K562 (cell line): Measurements from ENCODE around the gene PPY. TPM values are rescaled to one million over a fixed set of nuclear protein-coding genes. Genes with fewer than 3 reads are reported as not detected.

ENCODE experiments used
- ATAC-seq: fragments of 200-7000 bp; cut with Tn5 transposase; 3 replicates; pipeline ENCODE4 v1.9.1; 2020; ENCODE audit warnings: moderate library complexity
- BruUV-seq: library from RNA; stranded (reverse); fragments of 400-500 nt; replicated peaks from 2 replicates; lab custom pipeline; 2021; lab: Mats Ljungman, UMichigan
- CTCF ChIA-PET: fragments of 300-600 bp; formaldehyde crosslinking; extraction: SDS; loops from one replicate; lab custom pipeline; 2021; ENCODE audit warnings: low intra/inter-chr PET ratio; lab: Yijun Ruan, JAX
- POLR2A ChIA-PET: fragments of 300-600, 350-650 bp; sonication (Branson Sonifier 250); formaldehyde crosslinking; extraction: SDS; loops from one replicate; lab custom pipeline; 2021; ENCODE audit warnings: antibody characterized with exemption, inconsistent platforms; lab: Yijun Ruan, JAX
- DNase-seq, 4 experiments: peaks; one replicate each; pipeline versions ENCODE4 v3.0.0 to v3.0.0-alpha.2; 2011 to 2018; ENCODE audit warnings: low spot score in 3 of 4, mixed read lengths in 3 of 4; ENCODE audit errors: extremely low read depth in 1 of 4
- FAIRE-seq: peaks from 2 replicates; lab custom pipeline; 2011; peaks lifted over from hg19 to GRCh38; lab: Jason Lieb, UNC
- H2AFZ ChIP-seq: 2 replicates; pipeline ENCODE4 v1.6.0; 2011; ENCODE audit warnings: low read depth, low read length, control low read depth, inconsistent platforms
- H3K27ac ChIP-seq: fragments of 200-600 bp; 3 replicates; pipeline ENCODE4 v1.8.0; 2011; ENCODE audit warnings: low read depth, mild to moderate bottlenecking, control low read depth, inconsistent platforms, low read length, moderate library complexity, mixed read lengths; ENCODE audit errors: extremely low read depth
- H3K27me3 ChIP-seq, 2 experiments: fragments of 300-600 bp in 1 of 2; 2 replicates in 1 of 2; 3 replicates in 1 of 2; pipeline versions ENCODE4 v1.6.0 to v1.8.0; 2011; ENCODE audit warnings: inconsistent platforms in 2 of 2, low read length in 2 of 2, mild to moderate bottlenecking in 1 of 2, mixed read lengths in 1 of 2, moderate library complexity in 1 of 2; ENCODE audit not compliant: control insufficient read depth in 2 of 2, insufficient read depth in 2 of 2
- H3K36me3 ChIP-seq: fragments of 300-600 bp; 3 replicates; pipeline ENCODE4 v1.8.0; 2011; ENCODE audit warnings: mild to moderate bottlenecking, low read length, inconsistent platforms; ENCODE audit not compliant: control insufficient read depth, insufficient read depth
- H3K4me1 ChIP-seq, 2 experiments: fragments of 200-600 bp in 1 of 2; replicated peaks in 1 of 2; 2 replicates in 1 of 2; 3 replicates in 1 of 2; pipeline versions ENCODE4 v1.5.1 to v1.8.0; 2011; ENCODE audit warnings: inconsistent platforms in 2 of 2, low read length in 2 of 2, mild to moderate bottlenecking in 1 of 2, mixed read lengths in 1 of 2, moderate library complexity in 1 of 2; ENCODE audit not compliant: control insufficient read depth in 2 of 2, insufficient read depth in 2 of 2
- H3K4me2 ChIP-seq: 2 replicates; pipeline ENCODE4 v1.6.1; 2011; ENCODE audit warnings: low read length, control low read depth, inconsistent platforms, mixed read lengths; ENCODE audit not compliant: insufficient read depth
- H3K4me3 ChIP-seq: fragments of 200-600 bp; sonication (generic), shearing (Covaris generic); 2 replicates; pipeline ENCODE4 v1.5.1; 2016; ENCODE audit warnings: control low read depth, inconsistent platforms
- H3K79me2 ChIP-seq: fragments of 200-600 bp; 3 replicates; pipeline ENCODE4 v1.8.0; 2011; ENCODE audit warnings: low read length, inconsistent platforms; ENCODE audit not compliant: control insufficient read depth, insufficient read depth
- H3K9ac ChIP-seq, 2 experiments: 2 replicates each; pipeline versions ENCODE4 v1.6.0 to v1.6.1; 2011; ENCODE audit warnings: low read depth in 2 of 2, low read length in 2 of 2, control low read depth in 1 of 2, inconsistent platforms in 1 of 2, mild to moderate bottlenecking in 1 of 2, mixed read lengths in 1 of 2; ENCODE audit not compliant: insufficient read depth in 1 of 2
- H3K9me1 ChIP-seq: one replicate; pipeline ENCODE4 v1.6.0; 2011; ENCODE audit warnings: inconsistent platforms, mild to moderate bottlenecking, low read length, moderate library complexity; ENCODE audit not compliant: control insufficient read depth, insufficient read depth
- H3K9me3 ChIP-seq: replicated peaks from 2 replicates; pipeline ENCODE4 v1.5.1; 2011; ENCODE audit warnings: low read depth, low read length, inconsistent platforms; ENCODE audit not compliant: control insufficient read depth, insufficient read depth
- H4K20me1 ChIP-seq: replicated peaks from 2 replicates; pipeline ENCODE4 v1.6.1; 2011; ENCODE audit warnings: low read length, inconsistent platforms, mixed read lengths; ENCODE audit not compliant: control insufficient read depth, insufficient read depth
- CREB3 ChIP-seq: fragments of 450-650 bp; conservative IDR thresholded peaks from 2 replicates; pipeline ENCODE4 v1.6.1; 2016; ENCODE audit warnings: missing genetic modification characterization, low read depth, mild to moderate bottlenecking, missing compliant biosample characterization, moderate library complexity
- NFIC ChIP-seq: fragments of 450-650 bp; IDR thresholded peaks from 2 replicates; pipeline ENCODE4 v1.6.1; 2017; ENCODE audit warnings: mild to moderate bottlenecking, inconsistent platforms
- NR4A1 ChIP-seq, 2 experiments: fragments of 250-450 bp in 1 of 2; fragments of 450-650 bp in 1 of 2; sonication (Bioruptor Pico) in 1 of 2; IDR thresholded peaks; 2 replicates each; pipeline versions ENCODE4 v1.4.0 to v1.6.1; 2016 to 2020; ENCODE audit warnings: mild to moderate bottlenecking in 2 of 2, missing compliant biosample characterization in 1 of 2, missing genetic modification characterization in 1 of 2, moderate library complexity in 1 of 2
- RERE ChIP-seq: sonication (generic); formaldehyde crosslinking; IDR thresholded peaks from 2 replicates; pipeline ENCODE4 v1.8.0; 2023; ENCODE audit warnings: missing genetic modification reagents, mild to moderate bottlenecking, borderline replicate concordance
- RFX7 ChIP-seq: fragments of 250-450 bp; sonication (Bioruptor Pico); IDR thresholded peaks from 2 replicates; pipeline ENCODE4 v1.5.1; 2021; ENCODE audit warnings: mild to moderate bottlenecking
- ZNF431 ChIP-seq: sonication (generic); formaldehyde crosslinking; IDR thresholded peaks from 2 replicates; pipeline ENCODE4 v1.8.0; 2022; ENCODE audit warnings: mild to moderate bottlenecking, missing genetic modification reagents
- WGBS: fragments of 100-300 bp; shearing (Covaris generic); methylation state at CpG from one replicate; pipeline ENCODE4 v1.1.6; 2016; ENCODE audit warnings: low coverage, mixed read lengths; ENCODE audit not compliant: insufficient coverage; ENCODE audit errors: missing lambda C conversion rate; 5-methylcytosine and 5-hydroxymethylcytosine counted together
- in situ Hi-C: fragments of 300-500 bp; cut with MboI; formaldehyde crosslinking; loops from 4 replicates; pipeline ENCODE4 v1.15.0; 2018; ENCODE audit warnings: inconsistent platforms, mixed read lengths
- intact Hi-C: fragments of 100-400 bp; cut with micrococcal nuclease; formaldehyde crosslinking; loops from 2 replicates; pipeline ENCODE4 v1.14.2; 2022
- polyA plus RNA-seq, 8 experiments: library from polyadenylated mRNA; depleted of rRNA in 4 of 8; stranded (reverse) in 5 of 8; unstranded in 3 of 8; fragments of >200 nt; fragmentation: Nextera tagmentation in 2 of 8; fragmentation: Illumina TruSeq in 1 of 8; extraction: Ambion mirVana in 2 of 8; extraction: Trizol in 1 of 8; gene quantifications; 2 replicates each; pipeline versions ENCODE4 v1.2.1 to v1.2.3, GENCODE V29; 2011 to 2014; ENCODE audit warnings: inconsistent platforms in 1 of 8, missing spikeins in 1 of 8
- total RNA-seq, 7 experiments: library from RNA; depleted of rRNA in 6 of 7; stranded (reverse); fragments of >200 nt in 6 of 7; fragmentation: Illumina TruSeq in 2 of 7; extraction: Trizol in 2 of 7; gene quantifications; 2 replicates each; pipeline versions ENCODE4 v1.2.1 to v1.2.3, GENCODE V29; 2011 to 2021; ENCODE audit warnings: low replicate concordance in 1 of 7
- TF ChIP-seq, protein P1 (sequence below): fragments of 450-650 bp; IDR thresholded peaks from 2 replicates; pipeline ENCODE4 v1.7.0; 2016; ENCODE audit warnings: borderline replicate concordance
- TF ChIP-seq, protein P2 (sequence below): IDR thresholded peaks from 2 replicates; pipeline ENCODE4 v1.6.1; 2016; ENCODE audit warnings: missing genetic modification characterization, missing compliant biosample characterization

PPY gene
- total and polyA plus RNA-seq, 9 of the 15 experiments (the other 6 are each of a cell fraction or from before 2014, with no cell fraction given) = not detected

GRCh38 chr17:43914451-43914850, 27.8 kb downstream of the PPY start:
- Histone ChIP-seq H3K27ac (no peak overlapping the region), H3K9me3 (no peaks in the 10 kb centered on the region), H3K27me3 (peaks cover 11 to 62% of the 10 kb centered on the region in 2 experiments), H3K79me2 (no peaks in the 10 kb centered on the region), H3K9me1 (no peaks in the 10 kb centered on the region), H3K9ac (no peak overlapping the region), H3K36me3 (no peaks in the 10 kb centered on the region), H3K4me1 (peaks cover 0 to 10% of the 10 kb centered on the region in 2 experiments; a peak in 2 of 5 replicates), H4K20me1 (peaks cover 6% of the 10 kb centered on the region; the same call in 1 of the 2 replicates), H3K4me2 (no peak overlapping the region), H3K4me3 (no peak overlapping the region), H2AFZ (no peak overlapping the region)
- POLR2A ChIA-PET = interaction anchor here (1.1 kb wide), 1 partner anchor 10 kb away, joined by 4 read pairs; no protein-coding TSS in a partner anchor
- FAIRE-seq (no peak), ATAC-seq (no peak), DNase-seq (no peak)
- CTCF ChIA-PET = interaction anchor here (1.0 kb wide), 1 partner anchor 296 kb away, joined by 4 read pairs; no protein-coding TSS in a partner anchor
- in situ Hi-C loops = no loop called here
- intact Hi-C loops = no loop called here
- BruUV-seq = no TSS peak
- TF ChIP-seq, protein P1, sequence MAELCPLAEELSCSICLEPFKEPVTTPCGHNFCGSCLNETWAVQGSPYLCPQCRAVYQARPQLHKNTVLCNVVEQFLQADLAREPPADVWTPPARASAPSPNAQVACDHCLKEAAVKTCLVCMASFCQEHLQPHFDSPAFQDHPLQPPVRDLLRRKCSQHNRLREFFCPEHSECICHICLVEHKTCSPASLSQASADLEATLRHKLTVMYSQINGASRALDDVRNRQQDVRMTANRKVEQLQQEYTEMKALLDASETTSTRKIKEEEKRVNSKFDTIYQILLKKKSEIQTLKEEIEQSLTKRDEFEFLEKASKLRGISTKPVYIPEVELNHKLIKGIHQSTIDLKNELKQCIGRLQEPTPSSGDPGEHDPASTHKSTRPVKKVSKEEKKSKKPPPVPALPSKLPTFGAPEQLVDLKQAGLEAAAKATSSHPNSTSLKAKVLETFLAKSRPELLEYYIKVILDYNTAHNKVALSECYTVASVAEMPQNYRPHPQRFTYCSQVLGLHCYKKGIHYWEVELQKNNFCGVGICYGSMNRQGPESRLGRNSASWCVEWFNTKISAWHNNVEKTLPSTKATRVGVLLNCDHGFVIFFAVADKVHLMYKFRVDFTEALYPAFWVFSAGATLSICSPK = no peak
- TF ChIP-seq, protein P2, sequence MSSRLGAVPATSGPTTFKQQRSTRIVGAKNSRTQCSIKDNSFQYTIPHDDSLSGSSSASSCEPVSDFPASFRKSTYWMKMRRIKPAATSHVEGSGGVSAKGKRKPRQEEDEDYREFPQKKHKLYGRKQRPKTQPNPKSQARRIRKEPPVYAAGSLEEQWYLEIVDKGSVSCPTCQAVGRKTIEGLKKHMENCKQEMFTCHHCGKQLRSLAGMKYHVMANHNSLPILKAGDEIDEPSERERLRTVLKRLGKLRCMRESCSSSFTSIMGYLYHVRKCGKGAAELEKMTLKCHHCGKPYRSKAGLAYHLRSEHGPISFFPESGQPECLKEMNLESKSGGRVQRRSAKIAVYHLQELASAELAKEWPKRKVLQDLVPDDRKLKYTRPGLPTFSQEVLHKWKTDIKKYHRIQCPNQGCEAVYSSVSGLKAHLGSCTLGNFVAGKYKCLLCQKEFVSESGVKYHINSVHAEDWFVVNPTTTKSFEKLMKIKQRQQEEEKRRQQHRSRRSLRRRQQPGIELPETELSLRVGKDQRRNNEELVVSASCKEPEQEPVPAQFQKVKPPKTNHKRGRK (tag) = no peak
- no peak for TF ChIP-seq CREB3
- TF ChIP-seq RFX7 (CRISPR knock-in tag) = no peak
- TF ChIP-seq NFIC = no peak
- no peak for TF ChIP-seq ZNF431 (CRISPR knock-in tag)
- TF ChIP-seq RERE (CRISPR knock-in tag) = no peak
- no peak for TF ChIP-seq NR4A1 (CRISPR knock-in tag; IDR thresholded peaks at IDR 0.05)
- TF ChIP-seq NR4A1 (tag; IDR thresholded peaks at IDR 0.05) = no peak
- WGBS = 0% methylated on average over 2 of the region's 2 CpGs
